Activated naive CD8-positive, alpha-beta T cell (primary cell): ENCODE measurements around the gene SLC22A17.

Experiments
- H3K27ac Mint-ChIP-seq: one replicate; pipeline ENCODE4 v1.8.0; 2021; ENCODE audit warnings: mixed read lengths
- H3K27me3 Mint-ChIP-seq: one replicate; pipeline ENCODE4 v1.8.0; 2021; ENCODE audit warnings: mixed read lengths
- H3K36me3 Mint-ChIP-seq: one replicate; pipeline ENCODE4 v1.8.0; 2021; ENCODE audit warnings: mixed read lengths
- H3K4me1 Mint-ChIP-seq: one replicate; pipeline ENCODE4 v1.8.0; 2021; ENCODE audit warnings: low read depth, mixed read lengths
- H3K4me3 Mint-ChIP-seq: one replicate; pipeline ENCODE4 v1.8.0; 2021; ENCODE audit warnings: mild to moderate bottlenecking, mixed read lengths
- H3K9me3 Mint-ChIP-seq: one replicate; pipeline ENCODE4 v1.8.0; 2021; ENCODE audit warnings: low read depth, mixed read lengths

Gene SLC22A17

GRCh38 chr14:23359722-23360447, 7.2 kb upstream of the SLC22A17 start:
- H3K27ac Mint-ChIP-seq, result no peak overlapping the region
- H3K4me3 Mint-ChIP-seq, result no peak overlapping the region
- H3K4me1 Mint-ChIP-seq, result peaks cover 4% of the 10 kb centered on the region
- H3K9me3 Mint-ChIP-seq, result no peaks in the 10 kb centered on the region
- no peaks in the 10 kb centered on the region for H3K36me3 Mint-ChIP-seq
- no peaks in the 10 kb centered on the region for H3K27me3 Mint-ChIP-seq

- H3K27me3 Mint-ChIP-seq, result no peaks in the 10 kb centered on the region
- H3K9me3 Mint-ChIP-seq, result no peaks in the 10 kb centered on the region
- no peak overlapping the region for H3K27ac Mint-ChIP-seq
- no peaks in the 10 kb centered on the region for H3K4me1 Mint-ChIP-seq
- no peak overlapping the region for H3K4me3 Mint-ChIP-seq
- H3K36me3 Mint-ChIP-seq, result no peaks in the 10 kb centered on the region
These were observed 6.5 kb upstream of the SLC22A17 start for GRCh38 chr14:23359167-23359626.

- Mint-ChIP-seq H3K36me3 (no peaks in the 10 kb centered on the region), H3K9me3 (no peaks in the 10 kb centered on the region), H3K4me3 (no peak overlapping the region), H3K27ac (no peak overlapping the region), H3K27me3 (no peaks in the 10 kb centered on the region), H3K4me1 (no peaks in the 10 kb centered on the region)
These were observed 6.0 kb upstream of the SLC22A17 start for GRCh38 chr14:23358553-23359166.

- H3K4me3 Mint-ChIP-seq, result no peak overlapping the region
- H3K27me3 Mint-ChIP-seq, result peaks cover 2% of the 10 kb centered on the region
- H3K9me3 Mint-ChIP-seq, result no peaks in the 10 kb centered on the region
- peaks cover 4% of the 10 kb centered on the region for H3K4me1 Mint-ChIP-seq
- H3K27ac Mint-ChIP-seq, result no peak overlapping the region
- no peaks in the 10 kb centered on the region for H3K36me3 Mint-ChIP-seq
These were observed 5.4 kb upstream of the SLC22A17 start for GRCh38 chr14:23358042-23358441.

- peaks cover 2% of the 10 kb centered on the region for H3K27me3 Mint-ChIP-seq
- H3K36me3 Mint-ChIP-seq, result no peaks in the 10 kb centered on the region
- peaks cover 6% of the 10 kb centered on the region for H3K4me1 Mint-ChIP-seq
- H3K9me3 Mint-ChIP-seq, result no peaks in the 10 kb centered on the region
- no peak overlapping the region for H3K27ac Mint-ChIP-seq
- H3K4me3 Mint-ChIP-seq, result no peak overlapping the region
These were observed 4.6 kb upstream of the SLC22A17 start for GRCh38 chr14:23357261-23357660.

- Mint-ChIP-seq H3K27me3 (peaks cover 2% of the 10 kb centered on the region), H3K27ac (no peak overlapping the region), H3K4me3 (no peak overlapping the region), H3K36me3 (no peaks in the 10 kb centered on the region), H3K4me1 (peaks cover 6% of the 10 kb centered on the region), H3K9me3 (no peaks in the 10 kb centered on the region)
These were observed 4.0 kb upstream of the SLC22A17 start for GRCh38 chr14:23356662-23357061.

GRCh38 chr14:23355871-23356435, 3.3 kb upstream of the SLC22A17 start:
- H3K4me3 Mint-ChIP-seq, result no peak overlapping the region
- no peaks in the 10 kb centered on the region for H3K9me3 Mint-ChIP-seq
- no peak overlapping the region for H3K27ac Mint-ChIP-seq
- peaks cover 5% of the 10 kb centered on the region for H3K27me3 Mint-ChIP-seq
- no peaks in the 10 kb centered on the region for H3K36me3 Mint-ChIP-seq
- H3K4me1 Mint-ChIP-seq, result peaks cover 10% of the 10 kb centered on the region

- Mint-ChIP-seq H3K4me3 (no peak overlapping the region), H3K27me3 (peaks cover 8% of the 10 kb centered on the region)
These were observed 2.3 kb upstream of the SLC22A17 start for GRCh38 chr14:23354990-23355389.

GRCh38 chr14:23353433-23353780, 720 bp upstream of the SLC22A17 start:
- H3K27me3 Mint-ChIP-seq, result peaks cover 8% of the 10 kb centered on the region
- peaks cover 10% of the 10 kb centered on the region for H3K4me1 Mint-ChIP-seq
- H3K36me3 Mint-ChIP-seq, result peaks cover 2% of the 10 kb centered on the region
- peak overlapping the region; percentile 92 for H3K4me3 Mint-ChIP-seq
- no peak overlapping the region for H3K27ac Mint-ChIP-seq
- no peaks in the 10 kb centered on the region for H3K9me3 Mint-ChIP-seq

More at GRCh38 chr14:23354990-23355389, 2.3 kb upstream of the SLC22A17 start:
- Mint-ChIP-seq H3K9me3 (no peaks in the 10 kb centered on the region), H3K4me1 (peaks cover 10% of the 10 kb centered on the region), H3K36me3 (peaks cover 2% of the 10 kb centered on the region), H3K27ac (no peak overlapping the region)

GRCh38 chr14:23351681-23352505, 794 bp downstream of the SLC22A17 start:
- H3K4me1 Mint-ChIP-seq, result peaks cover 10% of the 10 kb centered on the region
- peaks cover 2% of the 10 kb centered on the region for H3K36me3 Mint-ChIP-seq
- H3K27ac Mint-ChIP-seq, result no peak overlapping the region
- peak overlapping the region; percentile 92 for H3K4me3 Mint-ChIP-seq
- H3K9me3 Mint-ChIP-seq, result no peaks in the 10 kb centered on the region
- peaks cover 8% of the 10 kb centered on the region for H3K27me3 Mint-ChIP-seq

GRCh38 chr14:23349156-23349845, 3.4 kb downstream of the SLC22A17 start:
- Mint-ChIP-seq H3K27me3 (peaks cover 8% of the 10 kb centered on the region), H3K36me3 (peaks cover 2% of the 10 kb centered on the region), H3K27ac (no peak overlapping the region), H3K4me1 (peaks cover 10% of the 10 kb centered on the region), H3K4me3 (no peak overlapping the region), H3K9me3 (no peaks in the 10 kb centered on the region)

- Mint-ChIP-seq H3K27ac (no peak overlapping the region), H3K9me3 (no peaks in the 10 kb centered on the region), H3K27me3 (peaks cover 6% of the 10 kb centered on the region), H3K4me1 (peaks cover 8% of the 10 kb centered on the region), H3K36me3 (peaks cover 2% of the 10 kb centered on the region), H3K4me3 (no peak overlapping the region)
These were observed 4.4 kb downstream of the SLC22A17 start for GRCh38 chr14:23348297-23348655.

GRCh38 chr14:23347406-23348296, 5.0 kb downstream of the SLC22A17 start:
- Mint-ChIP-seq H3K4me3 (no peak overlapping the region), H3K9me3 (no peaks in the 10 kb centered on the region), H3K27me3 (peaks cover 6% of the 10 kb centered on the region)

More at GRCh38 chr14:23347406-23348296, 5.0 kb downstream of the SLC22A17 start:
- H3K27ac Mint-ChIP-seq, result no peak overlapping the region
- peaks cover 4% of the 10 kb centered on the region for H3K4me1 Mint-ChIP-seq
- H3K36me3 Mint-ChIP-seq, result peaks cover 2% of the 10 kb centered on the region
